HG02571 (cell line): ENCODE measurements around the gene URB1.
"Not testable (repeated sequence)": the region's sequence is repeated elsewhere in the genome, so short reads cannot be mapped to it uniquely, and the experiment has no call there.

ENCODE experiments used
- ATAC-seq: cut with Tn5 transposase; IDR thresholded peaks from one replicate; pipeline ENCODE4 v1.9.1; 2021; ENCODE audit warnings: mild to moderate bottlenecking, moderate library complexity; ENCODE audit not compliant: unreplicated experiment

Gene URB1

DNA sequence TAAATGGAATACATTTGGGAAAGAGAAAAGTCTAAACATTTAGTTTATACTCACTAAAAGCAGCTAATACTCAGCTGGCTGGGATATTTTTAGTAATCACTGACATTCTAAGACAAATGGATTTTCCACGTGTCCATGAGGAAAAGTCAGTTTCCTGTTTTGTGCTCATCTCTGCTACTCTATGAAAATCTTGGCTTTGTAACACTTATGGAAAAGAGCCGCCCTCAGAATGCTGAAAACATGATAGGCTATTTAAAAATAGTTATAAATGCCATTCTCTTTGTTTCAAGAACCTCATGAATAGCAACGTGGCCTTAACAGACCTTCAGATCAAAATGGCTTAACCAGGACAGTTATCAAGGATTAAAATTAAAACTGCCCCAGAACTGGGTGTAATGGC, 64.2 kb downstream of the URB1 start:
- no peak for ATAC-seq

DNA sequence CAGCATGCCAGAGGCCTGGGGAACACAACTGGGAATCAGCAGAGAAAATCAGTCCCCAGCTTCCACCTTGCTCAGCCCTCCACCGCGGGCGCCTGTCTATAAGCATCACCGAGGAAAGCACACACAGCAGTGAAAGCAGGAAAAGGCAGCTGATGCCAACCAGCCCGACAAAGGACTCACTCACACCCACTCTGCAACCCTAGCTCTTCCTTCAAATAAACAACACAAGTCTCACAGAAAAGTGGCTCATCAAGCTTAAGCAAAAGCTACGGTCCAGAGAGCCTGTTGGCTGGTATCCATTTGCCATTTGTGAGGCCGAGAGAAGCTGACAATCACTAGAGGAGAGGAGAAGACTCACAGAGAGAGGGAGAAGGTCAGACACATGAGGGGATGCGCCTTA, 67.1 kb downstream of the URB1 start:
- no peak for ATAC-seq

DNA sequence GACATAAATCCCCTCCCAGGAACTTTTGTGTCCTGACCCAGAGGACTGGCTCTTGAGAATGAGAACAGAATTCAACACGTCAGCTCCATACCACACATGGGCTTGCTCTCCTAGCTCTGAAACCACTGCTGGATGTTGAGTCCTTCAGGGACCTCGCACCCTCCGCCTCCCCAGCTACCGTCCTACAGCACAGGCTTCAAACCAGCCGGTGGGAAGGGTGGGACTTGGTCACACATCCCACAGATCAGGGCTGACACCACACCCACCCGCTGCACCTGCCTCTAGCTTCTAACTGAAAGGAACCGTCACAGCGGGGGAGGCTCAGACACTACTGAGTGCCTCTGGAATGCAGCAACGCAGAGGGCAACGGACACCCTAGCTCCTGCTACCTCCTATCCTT, 70.1 kb downstream of the URB1 start:
- ATAC-seq, result no peak

DNA sequence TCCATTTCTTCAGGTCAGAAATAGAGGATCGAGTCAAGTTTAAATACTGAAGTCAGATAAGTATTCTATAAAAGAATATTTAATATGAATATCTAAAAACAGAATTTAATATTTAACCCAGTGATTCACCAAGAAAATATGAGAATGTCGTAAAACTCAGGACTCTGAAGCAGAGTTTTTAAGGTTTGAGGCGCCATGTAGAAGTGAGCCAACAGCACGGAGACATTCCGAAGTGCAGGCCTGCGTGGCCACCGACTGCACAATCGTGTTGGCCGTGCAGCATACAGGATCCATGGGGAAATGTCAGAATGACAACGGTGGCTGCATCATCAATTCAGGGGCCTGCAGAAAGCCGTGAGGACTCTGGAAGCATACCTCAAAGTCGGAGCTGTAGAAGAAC, 70.7 kb downstream of the URB1 start:
- ATAC-seq, result no peak

DNA sequence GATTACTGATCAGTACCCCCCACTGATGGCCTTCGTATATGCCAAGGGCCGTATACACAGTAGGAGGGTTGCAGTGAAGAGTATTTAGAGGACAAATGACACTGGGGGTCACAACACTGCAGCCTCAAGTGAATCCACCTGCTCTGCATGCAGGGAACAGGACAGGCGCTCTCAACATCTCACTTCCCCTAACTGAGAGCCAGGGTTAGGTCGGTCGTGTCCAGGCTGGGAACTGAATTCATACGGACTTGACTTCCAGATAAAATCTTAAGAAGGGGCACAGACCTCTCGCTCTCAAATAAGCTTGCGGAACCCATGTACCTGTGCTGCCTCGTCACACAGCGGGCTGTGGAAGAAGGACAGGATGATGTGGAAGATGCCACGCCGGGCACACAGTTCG, 71.3 kb downstream of the URB1 start:
- no peak for ATAC-seq

DNA sequence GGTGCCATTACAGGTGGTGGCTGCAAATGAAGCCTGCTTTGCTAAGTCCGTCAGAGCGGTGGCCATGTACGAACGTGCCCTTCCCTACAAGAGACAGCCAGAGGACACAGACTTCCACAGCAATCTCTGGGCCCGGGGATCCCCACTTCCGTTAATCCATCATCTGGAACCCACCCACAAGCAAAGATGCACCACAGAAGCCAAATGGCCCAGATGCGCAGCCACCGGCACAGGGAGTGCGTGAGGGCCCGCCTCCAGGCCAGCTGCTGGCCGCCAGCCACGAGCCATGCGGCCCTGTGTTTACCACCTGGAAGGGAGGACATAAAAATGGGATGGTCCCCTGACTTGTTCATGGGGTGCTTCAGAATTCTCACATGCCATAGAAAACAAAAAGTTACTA, 72.1 kb downstream of the URB1 start:
- ATAC-seq, result no peak

DNA sequence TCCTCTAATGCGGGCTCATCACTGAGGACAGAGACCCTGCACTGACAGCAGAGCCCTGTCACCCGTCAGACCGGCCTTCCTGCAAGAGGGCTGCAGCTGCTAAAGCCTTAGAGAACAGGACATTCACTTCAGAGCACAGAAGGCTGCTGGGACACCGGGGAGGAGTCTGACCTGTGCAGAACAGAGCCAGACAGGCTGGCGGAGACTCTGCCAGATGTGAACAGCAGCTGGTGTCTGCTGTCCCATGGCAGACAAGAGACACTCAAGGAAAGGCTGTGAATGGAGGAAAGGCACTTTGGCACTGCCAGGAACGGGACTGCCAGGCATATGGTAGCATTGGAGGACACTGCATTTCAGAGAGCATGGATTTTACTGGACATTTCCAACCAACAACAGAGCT, 72.8 kb downstream of the URB1 start:
- ATAC-seq, result no peak

DNA sequence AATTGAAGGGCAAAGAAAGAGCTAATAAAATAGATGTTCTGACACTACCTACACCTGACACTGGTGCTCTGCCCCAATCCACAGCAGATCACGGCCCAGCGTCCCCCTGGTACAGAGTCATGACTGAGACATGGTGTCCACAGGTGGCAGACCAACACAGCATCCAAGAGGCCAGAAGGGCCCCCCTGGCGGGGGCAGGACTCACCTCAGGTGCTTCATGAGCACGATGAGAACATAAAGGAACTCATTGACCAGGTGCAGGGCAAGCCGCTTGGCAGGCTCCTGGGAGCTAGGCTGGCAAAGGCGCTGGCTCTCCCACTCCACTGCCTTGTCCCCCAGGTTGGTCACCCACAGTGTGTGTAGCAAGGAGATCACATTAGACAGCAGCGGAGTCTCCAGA, 73.8 kb downstream of the URB1 start:
- no peak for ATAC-seq

DNA sequence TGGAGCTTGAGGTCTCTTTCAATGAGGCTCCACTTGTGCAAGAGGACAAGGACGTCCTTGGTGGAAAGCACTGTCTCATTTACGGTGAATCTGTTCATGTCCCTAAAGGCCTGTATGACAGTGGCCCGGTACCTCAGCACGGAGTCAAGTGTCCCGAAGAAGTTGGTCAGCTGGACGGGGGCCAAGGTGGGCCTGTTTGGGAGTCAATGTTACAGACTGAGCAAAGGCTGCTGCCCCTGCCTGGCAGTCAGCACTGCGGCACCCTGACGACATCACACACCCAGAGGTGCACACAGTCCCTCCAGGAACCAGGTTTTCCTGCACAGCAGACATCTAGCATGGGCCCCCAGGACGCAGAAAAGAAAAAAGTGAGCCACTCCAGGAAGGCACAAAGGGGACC, 75.1 kb downstream of the URB1 start:
- ATAC-seq, result no peak

DNA sequence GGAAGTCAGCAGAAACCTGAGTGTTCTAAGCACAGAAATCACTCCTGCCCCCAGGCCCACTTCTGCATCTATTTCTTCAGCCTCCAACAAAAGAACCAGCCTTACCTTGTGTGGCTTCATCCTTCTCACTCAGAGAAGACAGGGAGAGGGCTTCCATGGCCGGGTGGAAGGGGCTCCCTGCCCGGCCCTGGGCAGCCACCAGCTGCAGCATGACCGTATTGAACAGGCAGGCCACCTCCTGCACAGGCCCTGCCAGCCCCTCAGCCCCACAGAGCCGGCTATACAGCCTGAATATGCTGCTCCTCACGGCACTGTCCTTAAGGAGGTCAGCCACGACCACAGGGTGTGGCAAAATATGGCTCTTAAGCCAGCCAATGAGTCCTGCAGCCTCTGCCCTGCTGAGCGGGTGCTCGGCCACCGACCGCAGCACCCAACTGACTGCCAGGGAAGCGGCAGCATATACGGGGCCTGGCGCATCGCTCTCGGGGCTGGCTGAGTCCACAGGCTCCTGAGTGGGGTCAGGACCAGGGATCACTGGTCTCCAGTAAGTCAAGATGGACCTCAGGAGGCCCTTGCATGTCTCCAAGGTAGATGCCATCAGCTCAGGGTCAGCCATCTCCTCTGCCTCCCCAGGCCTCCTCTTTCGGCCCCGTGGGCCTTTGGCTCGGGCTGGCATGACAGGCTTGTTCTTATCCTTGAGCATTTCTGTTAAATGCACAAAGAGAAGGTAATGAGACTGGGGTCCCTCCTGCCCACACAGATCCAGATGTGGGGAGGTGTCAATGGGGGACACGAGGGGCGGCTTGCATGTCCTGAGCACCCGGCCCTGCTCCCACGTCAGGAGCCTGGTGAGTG, 76.2 kb downstream of the URB1 start:
- ATAC-seq, result no peak

DNA sequence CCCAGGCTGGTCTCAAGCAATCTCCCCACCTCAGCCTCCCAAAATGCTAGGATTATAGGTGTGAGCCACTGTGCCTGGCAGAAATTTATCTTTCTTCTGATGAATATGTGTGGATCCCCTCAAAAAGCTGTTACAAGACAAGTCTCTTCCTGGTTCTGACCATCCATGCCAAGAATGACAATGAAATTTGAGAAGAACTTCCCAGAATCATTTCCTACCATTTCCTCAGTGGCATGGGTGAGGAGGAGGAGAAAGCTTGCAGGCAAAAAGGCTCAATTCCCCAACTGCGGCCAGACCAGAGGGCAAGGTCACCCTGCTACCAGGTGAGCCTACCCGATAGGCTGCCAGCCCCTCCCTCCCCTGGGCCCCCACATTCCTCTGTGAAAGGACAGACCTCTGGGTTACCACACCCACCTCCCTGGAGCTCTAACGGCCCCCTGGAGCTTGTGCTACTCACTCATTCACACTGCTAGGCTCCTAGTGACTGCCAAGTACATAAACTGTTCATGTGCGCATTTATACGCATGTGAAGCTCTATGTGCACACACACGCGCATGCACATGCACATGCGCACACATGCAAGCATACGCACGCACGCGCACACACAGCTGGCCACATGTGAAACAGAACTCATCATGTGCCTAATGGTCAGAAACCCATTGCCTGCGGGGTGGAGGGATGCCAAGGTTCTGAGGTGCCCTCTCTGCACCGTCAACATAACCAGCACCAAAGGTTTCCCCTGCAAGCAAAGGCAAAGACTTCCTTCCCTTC, 77.1 kb downstream of the URB1 start:
- ATAC-seq, result no peak

DNA sequence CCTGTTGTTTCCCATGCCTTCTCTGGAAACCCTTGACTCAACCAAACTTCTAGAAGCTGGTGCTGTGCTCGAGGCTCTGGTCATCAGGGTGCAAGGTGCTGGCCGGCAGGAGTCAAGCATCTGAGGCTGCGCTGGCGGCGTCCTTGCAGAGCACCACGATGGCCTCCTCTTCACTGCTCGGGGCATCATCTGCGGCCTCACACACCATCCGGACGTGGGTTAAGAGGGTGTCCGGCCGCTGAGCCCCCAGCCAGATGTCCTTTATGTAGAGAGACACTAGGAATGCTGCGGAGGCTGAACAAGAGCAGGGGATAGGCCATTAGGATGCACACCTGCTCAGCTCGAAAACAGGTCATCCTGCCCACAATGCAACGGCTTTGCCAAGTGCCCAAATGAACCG, 78.0 kb downstream of the URB1 start:
- no peak for ATAC-seq

DNA sequence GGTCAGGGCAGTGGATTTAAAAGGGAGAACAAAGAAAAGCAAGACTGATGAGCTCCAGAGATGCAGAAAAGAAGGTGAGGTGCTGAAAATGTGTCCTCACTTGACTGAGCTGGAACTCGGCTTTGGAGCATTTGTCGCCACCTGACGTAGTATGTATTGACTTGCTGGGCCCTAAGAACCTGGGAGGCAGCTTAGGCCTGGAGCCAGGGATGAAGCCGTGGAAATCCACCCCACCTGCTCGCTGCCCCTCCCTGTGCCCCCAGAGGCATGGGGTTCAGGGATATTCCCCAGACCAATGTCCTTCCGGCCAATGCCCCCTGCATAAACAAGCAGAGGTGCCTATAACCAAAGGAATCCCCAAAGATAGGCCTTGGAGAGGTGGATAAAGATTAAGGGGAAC, 79.8 kb downstream of the URB1 start:
- ATAC-seq, result no peak

DNA sequence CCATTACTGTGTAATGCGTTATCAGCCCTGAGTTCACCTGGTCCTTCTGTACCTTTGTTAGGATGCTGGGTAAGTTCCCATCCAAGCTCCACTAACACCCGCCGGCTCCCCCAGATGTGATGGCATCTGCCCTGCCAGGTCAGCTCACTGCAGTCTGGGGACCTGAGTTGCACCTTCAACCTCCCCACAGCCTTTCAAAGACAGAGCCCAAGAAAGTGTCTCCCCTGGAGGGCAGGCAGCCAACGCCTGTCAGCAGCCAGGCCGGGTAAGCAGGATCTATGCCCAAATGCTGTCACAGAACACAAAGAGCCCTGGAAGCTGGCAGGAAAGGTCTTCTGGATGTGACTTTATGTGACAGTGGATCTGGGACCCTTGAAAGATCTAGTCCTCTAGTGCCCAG, 80.5 kb downstream of the URB1 start:
- no peak for ATAC-seq

DNA sequence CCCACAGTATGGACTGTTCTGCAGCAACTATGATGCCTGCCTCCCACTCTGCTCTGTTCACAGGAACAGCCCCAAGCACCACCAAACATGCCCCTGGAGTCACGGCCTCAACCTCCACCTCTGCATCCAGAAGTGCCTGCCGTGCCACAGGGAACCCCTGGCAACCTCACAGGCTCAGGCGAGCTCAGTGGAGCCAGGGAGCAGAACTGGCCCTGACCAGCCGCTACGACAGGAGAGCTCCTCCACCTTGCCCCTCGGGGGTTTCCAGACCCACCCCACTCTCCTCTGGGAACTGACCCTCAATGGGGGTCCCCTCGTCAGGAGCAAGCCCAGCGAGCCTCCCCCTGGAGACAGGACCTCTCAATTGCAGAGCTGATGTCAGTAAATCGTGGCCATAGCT, 81.2 kb downstream of the URB1 start:
- no peak for ATAC-seq

DNA sequence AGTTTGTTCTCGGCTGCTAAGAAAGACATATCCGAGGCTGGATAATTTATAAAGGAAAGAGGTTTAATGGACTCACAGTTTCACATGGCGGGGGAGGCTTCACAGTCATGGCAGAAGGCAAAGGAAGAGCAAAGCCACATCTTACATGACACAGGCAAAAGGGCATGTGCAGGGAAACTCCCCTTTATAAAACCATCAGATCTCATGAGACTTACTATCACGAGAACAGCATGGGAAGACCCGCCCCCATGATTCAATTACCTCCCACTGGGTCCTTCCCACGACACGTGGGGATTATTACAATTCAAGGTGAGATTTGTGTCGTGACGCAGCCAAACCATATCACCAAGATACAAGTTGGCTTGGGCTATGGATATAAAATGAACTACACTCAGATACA, 81.8 kb downstream of the URB1 start:
- ATAC-seq, result not testable (repeated sequence)

DNA sequence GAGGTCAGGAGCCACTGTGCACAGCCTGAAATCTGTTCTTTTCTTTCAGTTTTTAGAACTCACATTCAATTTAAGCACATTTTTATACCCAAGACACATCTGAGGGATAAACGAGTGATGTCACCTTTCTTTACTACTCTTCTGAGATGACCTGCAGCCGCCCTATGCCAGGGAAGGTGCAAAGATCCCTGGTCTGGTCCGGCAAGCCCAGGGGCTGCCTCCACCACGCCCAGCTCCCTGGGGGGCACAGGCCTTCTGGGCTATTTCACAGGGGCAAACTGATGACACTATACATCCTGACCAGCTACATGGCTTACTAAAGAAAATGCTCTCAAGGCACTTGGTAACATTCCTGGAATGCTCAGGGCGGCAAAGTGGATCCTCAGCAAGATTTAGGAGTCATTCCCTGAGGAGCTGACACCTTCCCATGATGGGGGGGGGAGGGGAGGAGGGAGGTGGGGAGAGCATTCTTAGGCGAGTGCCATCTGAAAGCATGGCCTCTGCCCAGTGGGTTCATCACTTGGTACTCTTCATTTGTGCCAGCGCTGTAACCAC, 82.8 kb downstream of the URB1 start:
- no peak for ATAC-seq

DNA sequence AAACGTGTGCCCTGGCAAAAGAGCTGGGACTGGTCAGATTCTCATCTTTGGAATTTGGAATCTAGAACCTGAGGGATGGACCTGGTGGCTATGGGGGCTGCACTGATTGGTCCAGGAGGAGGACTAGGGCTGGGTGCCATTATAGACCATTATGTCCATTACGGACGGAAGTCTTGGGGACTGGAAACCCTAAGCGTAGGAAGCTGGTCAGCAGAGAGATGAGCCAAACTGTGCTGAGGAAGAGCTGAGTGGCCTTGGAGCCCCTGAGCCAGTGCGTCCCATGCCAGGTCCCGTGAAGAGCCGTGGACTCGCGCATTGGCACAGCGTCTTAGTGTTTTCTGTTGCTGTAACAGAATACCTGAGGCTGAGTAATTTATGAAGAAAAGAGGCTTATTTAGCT, 84.1 kb downstream of the URB1 start:
- ATAC-seq, result no peak

DNA sequence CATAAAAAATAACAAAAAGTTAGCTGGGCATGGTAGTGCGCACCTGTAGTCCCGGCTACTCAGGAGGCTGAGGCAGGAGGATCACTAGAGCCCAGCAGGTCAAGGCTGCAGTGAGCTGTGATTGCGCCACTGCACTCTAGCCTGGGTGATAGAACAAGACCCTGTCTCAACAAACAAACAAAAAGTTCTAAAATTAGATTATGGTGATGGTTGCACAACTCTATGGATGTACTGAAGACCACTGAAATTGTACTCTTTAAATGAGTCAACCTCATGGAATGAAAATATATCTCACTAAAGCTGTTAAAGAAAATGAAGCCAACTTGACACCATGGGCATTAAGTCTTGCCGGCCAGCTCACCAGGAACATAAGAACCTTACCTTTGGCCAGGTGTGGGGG, 85.1 kb downstream of the URB1 start:
- ATAC-seq, result no peak

DNA sequence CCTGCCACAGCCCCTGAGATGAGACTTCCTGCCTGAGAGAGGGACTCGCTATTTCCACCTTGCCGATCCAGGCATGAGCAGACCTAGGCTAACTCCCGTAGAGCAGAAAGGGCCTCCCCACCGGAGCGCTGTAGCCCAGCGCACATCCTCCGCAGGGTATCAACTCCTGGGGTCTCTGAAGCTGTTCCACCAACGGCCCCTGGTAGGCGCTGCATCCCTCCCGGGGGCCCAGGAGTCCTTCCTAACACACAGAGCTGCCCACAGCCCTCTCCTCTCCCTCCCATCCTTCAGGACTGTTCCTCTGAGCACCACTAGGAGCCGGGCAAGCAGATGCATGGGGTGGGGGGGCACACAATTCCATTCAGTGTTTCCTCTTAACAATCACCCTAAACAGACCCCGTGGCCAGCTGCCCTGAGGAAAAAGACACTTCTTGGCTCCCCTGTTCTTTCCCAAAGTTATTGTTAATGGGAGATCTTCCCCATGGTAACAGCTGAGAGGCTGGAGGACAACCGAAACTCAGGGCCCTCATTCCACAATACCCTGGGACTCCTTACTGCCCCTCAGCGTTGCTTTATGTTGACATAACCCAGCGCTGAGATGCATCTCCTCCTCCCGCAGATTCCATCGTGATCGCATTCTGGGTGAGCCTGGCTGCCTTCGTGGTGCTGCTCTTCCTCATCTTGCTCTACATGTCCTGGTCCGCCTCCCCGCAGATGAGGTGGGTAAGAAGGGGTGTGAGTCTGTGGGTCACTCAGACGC, 86.6 kb downstream of the URB1 start:
- no peak for ATAC-seq

DNA sequence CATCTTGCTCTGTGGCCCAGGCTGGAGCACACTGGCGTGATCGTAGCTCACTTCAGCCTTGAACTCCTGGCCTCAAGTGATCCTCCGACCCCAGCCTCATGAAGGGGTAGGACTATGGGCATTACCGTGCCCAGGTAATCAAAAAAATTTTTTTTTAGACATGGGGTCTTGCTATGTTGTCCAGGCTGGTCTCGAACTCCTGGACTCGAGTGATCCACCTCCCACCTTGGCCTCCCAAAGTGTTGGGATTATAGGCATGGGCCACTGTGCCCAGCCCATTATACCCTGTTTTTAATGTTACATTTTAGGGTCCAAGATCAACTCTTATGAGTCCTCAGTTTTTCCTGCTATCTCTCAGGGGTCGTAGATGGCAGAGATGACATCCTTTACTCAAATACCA, 87.8 kb downstream of the URB1 start:
- ATAC-seq, result no peak
